H9 (cell line): Measurements from ENCODE around the gene PLAC1. TPM values are rescaled to one million over a fixed set of nuclear protein-coding genes. Genes with fewer than 3 reads are reported as not detected.

Experiments used
- DNase-seq: peaks from one replicate; pipeline ENCODE4 v3.0.0-alpha.2; 2017
- H2AFZ ChIP-seq: one replicate; pipeline ENCODE4 v1.6.1; 2013; ENCODE audit warnings: mild to moderate bottlenecking, low read length, control low read depth, moderate library complexity
- H2AK5ac ChIP-seq: 2 replicates; pipeline ENCODE4 v1.6.1; 2013; ENCODE audit warnings: low read length, control low read depth, mixed read lengths; ENCODE audit not compliant: insufficient read length
- H2BK120ac ChIP-seq: one replicate; pipeline ENCODE4 v1.6.1; 2013; ENCODE audit warnings: low read depth, mild to moderate bottlenecking, low read length, control low read depth, inconsistent platforms; ENCODE audit not compliant: poor library complexity, severe bottlenecking
- H2BK12ac ChIP-seq: 2 replicates; pipeline ENCODE4 v1.6.1; 2013; ENCODE audit warnings: low read length, control low read depth, mixed read lengths, low read depth; ENCODE audit not compliant: insufficient read length
- H2BK15ac ChIP-seq: 2 replicates; pipeline ENCODE4 v1.6.1; 2013; ENCODE audit warnings: low read depth, low read length, control low read depth
- H2BK20ac ChIP-seq: one replicate; pipeline ENCODE4 v1.6.1; 2013; ENCODE audit warnings: low read depth, mild to moderate bottlenecking, low read length, control low read depth, inconsistent platforms; ENCODE audit not compliant: poor library complexity, severe bottlenecking
- H2BK5ac ChIP-seq: 2 replicates; pipeline ENCODE4 v1.6.1; 2013; ENCODE audit warnings: low read length, control low read depth, mixed read lengths; ENCODE audit not compliant: insufficient read length
- H3K14ac ChIP-seq: 2 replicates; pipeline ENCODE4 v1.6.1; 2013; ENCODE audit warnings: low read length, control low read depth; ENCODE audit not compliant: insufficient read depth
- H3K18ac ChIP-seq: 2 replicates; pipeline ENCODE4 v1.6.1; 2013; ENCODE audit warnings: low read depth, mild to moderate bottlenecking, mixed read lengths, low read length, control low read depth; ENCODE audit not compliant: insufficient read length
- H3K23ac ChIP-seq: 2 replicates; pipeline ENCODE4 v1.6.1; 2013; ENCODE audit warnings: low read length, control low read depth, mixed read lengths, low read depth; ENCODE audit not compliant: insufficient read length
- H3K23me2 ChIP-seq: 2 replicates; pipeline ENCODE4 v1.6.1; 2013; ENCODE audit warnings: low read depth, mild to moderate bottlenecking, mixed read lengths, low read length, control low read depth; ENCODE audit not compliant: insufficient read length, poor library complexity, severe bottlenecking
- H3K27ac ChIP-seq: 2 replicates; pipeline ENCODE4 v1.5.1; 2013; ENCODE audit warnings: low read length, control low read depth, mixed read lengths, low read depth; ENCODE audit not compliant: insufficient read length
- H3K27me3 ChIP-seq: 2 replicates; pipeline ENCODE4 v1.6.1; 2013; ENCODE audit warnings: low read length, control low read depth, inconsistent platforms; ENCODE audit not compliant: insufficient read depth
- H3K4ac ChIP-seq: 2 replicates; pipeline ENCODE4 v1.6.1; 2013; ENCODE audit warnings: low read depth, mild to moderate bottlenecking, control low read depth, inconsistent platforms, low read length, moderate library complexity
- H3K4me1 ChIP-seq: 2 replicates; pipeline ENCODE4 v1.6.1; 2013; ENCODE audit warnings: low read length, control low read depth, inconsistent platforms; ENCODE audit not compliant: insufficient read depth
- H3K4me2 ChIP-seq: 2 replicates; pipeline ENCODE4 v1.6.1; 2013; ENCODE audit warnings: low read length, control low read depth, mixed read lengths; ENCODE audit not compliant: insufficient read length, insufficient read depth
- H3K56ac ChIP-seq: 2 replicates; pipeline ENCODE4 v1.6.1; 2013; ENCODE audit warnings: low read depth, mild to moderate bottlenecking, mixed read lengths, low read length, control low read depth; ENCODE audit not compliant: insufficient read length
- H3K79me1 ChIP-seq: 2 replicates; pipeline ENCODE4 v1.6.1; 2013; ENCODE audit warnings: low read depth, mild to moderate bottlenecking, moderate library complexity, low read length, control low read depth, inconsistent platforms; ENCODE audit not compliant: insufficient read depth, poor library complexity, severe bottlenecking
- H3K79me2 ChIP-seq: 2 replicates; pipeline ENCODE4 v1.6.1; 2013; ENCODE audit warnings: low read length, control low read depth, inconsistent platforms; ENCODE audit not compliant: insufficient read depth
- H3K9ac ChIP-seq: 2 replicates; pipeline ENCODE4 v1.6.1; 2013; ENCODE audit warnings: low read length, control low read depth, mixed read lengths; ENCODE audit not compliant: insufficient read length; ENCODE audit errors: extremely low read depth
- H3K9me3 ChIP-seq: one replicate; pipeline ENCODE4 v1.6.1; 2013; ENCODE audit warnings: low read depth, low read length, inconsistent platforms; ENCODE audit not compliant: control insufficient read depth
- H3T11ph ChIP-seq: one replicate; pipeline ENCODE4 v1.6.1; 2013; ENCODE audit warnings: mild to moderate bottlenecking, low read length, control low read depth, inconsistent platforms
- H4K20me1 ChIP-seq: one replicate; pipeline ENCODE4 v1.6.1; 2013; ENCODE audit not compliant: control insufficient read depth, insufficient read length, insufficient read depth
- H4K5ac ChIP-seq: 2 replicates; pipeline ENCODE4 v1.6.1; 2013; ENCODE audit warnings: low read depth, mild to moderate bottlenecking, mixed read lengths, low read length, control low read depth; ENCODE audit not compliant: insufficient read length
- H4K8ac ChIP-seq: replicated peaks from 2 replicates; pipeline ENCODE4 v1.6.1; 2013; ENCODE audit warnings: low read length, control low read depth, mixed read lengths, low read depth; ENCODE audit not compliant: insufficient read length
- H4K91ac ChIP-seq: 2 replicates; pipeline ENCODE4 v1.6.1; 2013; ENCODE audit warnings: low read depth, mild to moderate bottlenecking, moderate library complexity, mixed read lengths, low read length, control low read depth; ENCODE audit not compliant: insufficient read length
- H3K27ac Mint-ChIP-seq, 3 experiments: 2 replicates in 2 of 3; 3 replicates in 1 of 3; pipeline ENCODE4 v1.8.0; 2020 to 2021; ENCODE audit warnings: mixed read lengths in 3 of 3, mild to moderate bottlenecking in 1 of 3, moderate library complexity in 1 of 3
- H3K27me3 Mint-ChIP-seq: 2 replicates; pipeline ENCODE4 v1.8.0; 2021; ENCODE audit warnings: low read depth, mild to moderate bottlenecking, moderate library complexity, mixed read lengths
- H3K36me3 Mint-ChIP-seq, 3 experiments: 2 replicates in 2 of 3; 3 replicates in 1 of 3; pipeline ENCODE4 v1.8.0; 2020 to 2021; ENCODE audit warnings: low read depth in 3 of 3, mixed read lengths in 3 of 3; ENCODE audit not compliant: insufficient read depth in 1 of 3
- H3K4me1 Mint-ChIP-seq, 2 experiments: 2 replicates each; pipeline ENCODE4 v1.8.0; 2020; ENCODE audit warnings: mixed read lengths in 2 of 2
- H3K4me3 Mint-ChIP-seq, 2 experiments: 2 replicates in 1 of 2; 3 replicates in 1 of 2; pipeline ENCODE4 v1.8.0; 2020 to 2021; ENCODE audit warnings: mild to moderate bottlenecking in 2 of 2, mixed read lengths in 2 of 2, moderate library complexity in 1 of 2
- H3K9me3 Mint-ChIP-seq, 2 experiments: 2 replicates in 1 of 2; 3 replicates in 1 of 2; pipeline ENCODE4 v1.8.0; 2020; ENCODE audit warnings: mild to moderate bottlenecking in 2 of 2, mixed read lengths in 2 of 2, moderate library complexity in 1 of 2
- WGBS: extraction: QIAGEN DNeasy Blood & Tissue Kit; methylation state at CpG from one replicate; pipeline ENCODE4 v1.1.7; 2013; ENCODE audit warnings: missing lambda C conversion rate, low lambda C conversion rate, mixed read lengths; ENCODE audit not compliant: insufficient read length; ENCODE audit errors: extremely low coverage; 5-methylcytosine and 5-hydroxymethylcytosine counted together
- total RNA-seq: library from RNA; stranded (reverse); gene quantifications from 2 replicates; pipeline ENCODE4 v1.2.1, GENCODE V29; 2021
- TF ChIP-seq, protein P1 (sequence below): fragments of 200-600 bp; sonication (generic); conservative IDR thresholded peaks from 3 replicates; pipeline ENCODE4 v1.8.0; 2021; ENCODE audit warnings: antibody characterized with exemption, mild to moderate bottlenecking

Gene PLAC1
- total RNA-seq, 1 experiment from 2014 or later: 0.68 TPM

- WGBS: no CpG with 5 or more reads among the region's 2 CpGs
- H3T11ph ChIP-seq: no peak overlapping the region
- no peak overlapping the region for H3K9ac ChIP-seq
- H3K4me1 ChIP-seq: peaks cover 2% of the 10 kb centered on the region; the same call in 1 of the 2 replicates
- H3K18ac ChIP-seq: no peak overlapping the region
- H2BK15ac ChIP-seq: no peak overlapping the region
- H3K4me1 Mint-ChIP-seq: peaks cover 23 to 27% of the 10 kb centered on the region in 2 experiments
- H3K23me2 ChIP-seq: no peaks in the 10 kb centered on the region
- no peak overlapping the region for H3K4ac ChIP-seq
- no peak overlapping the region for H2BK20ac ChIP-seq
- no peak overlapping the region for H2BK12ac ChIP-seq
- H3K36me3 Mint-ChIP-seq: no peaks in the 10 kb centered on the region; a peak in 1 of 7 replicates
- no peak overlapping the region for H4K91ac ChIP-seq
- H4K8ac ChIP-seq: no peak overlapping the region
- no peaks in the 10 kb centered on the region for H3K79me2 ChIP-seq
- no peak overlapping the region for H3K4me3 Mint-ChIP-seq
- no peaks in the 10 kb centered on the region for H4K20me1 ChIP-seq
- H3K27me3 ChIP-seq: no peaks in the 10 kb centered on the region
- no peak overlapping the region for H2AFZ ChIP-seq
- no peak overlapping the region for H3K56ac ChIP-seq
- no peaks in the 10 kb centered on the region; the same call in 1 of the 2 replicates for H3K27me3 Mint-ChIP-seq
- no peak overlapping the region for H3K14ac ChIP-seq
- peaks cover 0 to 48% of the 10 kb centered on the region in 2 experiments; a peak in 3 of 5 replicates for H3K9me3 Mint-ChIP-seq
- H3K9me3 ChIP-seq: no peaks in the 10 kb centered on the region
- no peak overlapping the region for H2AK5ac ChIP-seq
- H2BK120ac ChIP-seq: no peak overlapping the region
- DNase-seq: no peak
- H3K4me2 ChIP-seq: no peak overlapping the region
- TF ChIP-seq, protein P1, sequence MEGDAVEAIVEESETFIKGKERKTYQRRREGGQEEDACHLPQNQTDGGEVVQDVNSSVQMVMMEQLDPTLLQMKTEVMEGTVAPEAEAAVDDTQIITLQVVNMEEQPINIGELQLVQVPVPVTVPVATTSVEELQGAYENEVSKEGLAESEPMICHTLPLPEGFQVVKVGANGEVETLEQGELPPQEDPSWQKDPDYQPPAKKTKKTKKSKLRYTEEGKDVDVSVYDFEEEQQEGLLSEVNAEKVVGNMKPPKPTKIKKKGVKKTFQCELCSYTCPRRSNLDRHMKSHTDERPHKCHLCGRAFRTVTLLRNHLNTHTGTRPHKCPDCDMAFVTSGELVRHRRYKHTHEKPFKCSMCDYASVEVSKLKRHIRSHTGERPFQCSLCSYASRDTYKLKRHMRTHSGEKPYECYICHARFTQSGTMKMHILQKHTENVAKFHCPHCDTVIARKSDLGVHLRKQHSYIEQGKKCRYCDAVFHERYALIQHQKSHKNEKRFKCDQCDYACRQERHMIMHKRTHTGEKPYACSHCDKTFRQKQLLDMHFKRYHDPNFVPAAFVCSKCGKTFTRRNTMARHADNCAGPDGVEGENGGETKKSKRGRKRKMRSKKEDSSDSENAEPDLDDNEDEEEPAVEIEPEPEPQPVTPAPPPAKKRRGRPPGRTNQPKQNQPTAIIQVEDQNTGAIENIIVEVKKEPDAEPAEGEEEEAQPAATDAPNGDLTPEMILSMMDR: no peak
- H3K27ac Mint-ChIP-seq: no peak overlapping the region
- no peak overlapping the region for H3K23ac ChIP-seq
- no peak overlapping the region for H2BK5ac ChIP-seq
- no peak overlapping the region for H4K5ac ChIP-seq
- no peaks in the 10 kb centered on the region for H3K79me1 ChIP-seq
- H3K27ac ChIP-seq: no peak overlapping the region
These were observed 87.4 kb downstream of the PLAC1 start for GRCh38 chrX:134570899-134571298.
